SIG-M5 treated with dmso at 0.1 percent for 504 hours (cell line): ENCODE data around the gene CD8B2.
"Not testable (repeated sequence)": the region's sequence is repeated elsewhere in the genome, so short reads cannot be mapped to it uniquely, and the experiment has no call there.

Experiments
- DNase-seq: peaks from one replicate; lab custom pipeline; 2025; ENCODE audit not compliant: unreplicated experiment; lab: John Stamatoyannopoulos, UW

The CD8B2 gene

DNA sequence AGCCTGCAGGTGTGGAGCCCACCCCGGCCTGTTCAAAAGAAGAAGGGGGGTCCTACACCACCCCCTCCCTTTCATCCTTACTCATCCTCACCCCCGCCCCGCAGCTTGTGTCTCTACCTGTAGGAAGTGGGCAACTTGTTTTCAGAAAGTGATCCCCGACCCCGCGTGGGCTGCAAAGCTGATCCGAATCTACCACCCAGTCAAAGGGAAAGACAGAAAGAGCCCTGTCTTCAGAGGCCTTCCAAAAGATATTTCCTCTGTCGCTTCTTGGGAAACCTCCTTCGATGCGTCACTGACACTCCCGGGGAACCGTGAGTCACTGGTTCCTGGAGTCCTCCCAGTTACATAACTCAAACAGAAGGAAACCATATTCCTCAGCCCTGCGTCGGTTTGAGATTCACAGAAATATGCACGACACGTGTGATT is 24.3 kb downstream of the CD8B2 start:
- peak; percentile 44 for DNase-seq

DNA sequence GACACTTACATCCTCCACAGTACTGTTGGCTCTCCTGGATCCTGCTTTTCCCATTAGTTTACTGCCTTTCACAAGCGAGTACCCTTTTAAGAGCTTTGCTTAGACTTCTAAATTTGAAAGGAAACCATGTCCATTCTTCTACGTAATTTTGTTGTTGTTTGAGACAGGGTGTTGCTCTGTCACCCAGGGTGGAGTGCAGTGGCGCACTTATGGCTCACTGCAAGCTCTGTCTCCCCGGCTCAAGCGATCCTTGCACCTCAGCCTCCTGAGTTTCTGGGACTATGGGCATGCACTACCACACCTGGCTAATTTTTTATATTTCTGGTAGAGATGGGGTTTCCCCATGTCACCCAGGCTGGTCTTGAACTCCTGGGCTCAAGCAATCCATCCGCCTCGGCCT is 24.8 kb downstream of the CD8B2 start:
- DNase-seq = not testable (repeated sequence)

DNA sequence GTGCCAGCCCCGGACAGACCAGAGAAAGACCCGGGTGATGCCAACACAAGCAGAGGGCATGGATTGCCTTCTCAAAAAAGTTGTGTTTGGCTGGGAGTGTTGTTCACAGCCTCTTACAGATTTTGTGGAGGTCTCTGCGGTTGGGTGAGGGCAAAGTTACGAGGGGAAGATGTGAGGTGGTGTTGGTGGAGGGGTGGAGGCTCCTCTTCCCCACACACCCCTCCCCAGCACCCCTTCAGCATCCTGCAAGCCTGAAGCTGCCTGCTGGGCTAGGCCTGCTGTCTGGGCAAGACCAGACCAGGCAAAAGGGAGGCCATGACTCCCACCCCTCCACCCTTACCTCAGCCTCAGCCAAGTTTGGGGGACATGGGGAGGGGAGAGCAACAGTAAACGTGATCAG is 26.2 kb downstream of the CD8B2 start:
- DNase-seq = not testable (repeated sequence)

DNA sequence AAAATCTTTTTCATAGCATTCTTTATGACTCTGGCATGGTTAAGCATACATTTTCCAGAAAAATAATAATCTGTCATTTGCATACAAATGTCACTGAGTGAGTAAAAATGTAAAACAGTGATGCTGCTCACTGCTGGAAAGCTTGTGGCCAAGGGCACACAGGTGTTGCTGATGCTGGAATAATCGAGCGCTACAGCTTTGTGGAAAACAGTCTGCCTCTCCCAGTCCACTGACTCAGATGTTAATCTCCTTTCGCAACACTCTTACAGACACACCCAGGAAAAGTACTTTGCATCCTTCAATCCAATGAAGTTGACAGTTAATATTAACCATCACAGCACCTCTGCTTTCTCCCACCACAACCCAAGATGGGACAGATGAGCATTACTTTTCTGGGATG is 27.7 kb downstream of the CD8B2 start:
- DNase-seq = peak; percentile 36

DNA sequence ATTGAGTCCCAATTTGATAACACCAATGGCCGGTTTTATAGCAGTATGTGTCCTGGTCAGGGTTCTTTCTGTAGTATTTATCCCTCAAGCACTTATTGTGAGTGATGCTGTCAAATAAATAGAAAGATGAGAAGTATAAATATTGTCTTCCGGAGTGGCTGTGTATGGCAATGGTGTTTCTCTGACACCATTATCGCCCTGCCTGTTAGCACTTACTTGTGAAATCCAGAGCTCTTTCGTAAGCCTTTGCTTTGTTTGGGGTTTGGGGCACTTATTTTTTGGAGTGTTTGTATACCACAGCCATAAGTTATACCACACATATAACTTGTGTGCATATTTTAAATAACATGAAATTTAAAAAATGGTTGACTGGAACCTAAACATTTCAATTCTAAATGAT is 29.3 kb downstream of the CD8B2 start:
- DNase-seq = no peak

DNA sequence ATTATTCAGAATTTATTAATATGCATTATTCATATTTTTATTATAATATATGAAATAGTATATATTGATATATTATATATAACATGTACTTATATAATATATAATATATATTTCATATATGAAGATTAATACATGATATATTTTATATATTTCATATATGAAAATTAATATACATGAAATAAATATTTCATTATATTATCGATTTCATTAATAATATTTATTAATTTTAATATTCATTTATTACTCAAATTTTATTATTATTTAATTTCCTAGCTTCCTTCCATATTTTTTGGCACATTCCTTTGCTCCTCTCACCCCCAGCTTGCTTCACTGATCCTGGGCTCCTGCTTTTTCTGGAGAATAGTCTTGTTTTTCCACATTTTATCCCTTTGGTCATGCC is 29.7 kb downstream of the CD8B2 start:
- no peak for DNase-seq

DNA sequence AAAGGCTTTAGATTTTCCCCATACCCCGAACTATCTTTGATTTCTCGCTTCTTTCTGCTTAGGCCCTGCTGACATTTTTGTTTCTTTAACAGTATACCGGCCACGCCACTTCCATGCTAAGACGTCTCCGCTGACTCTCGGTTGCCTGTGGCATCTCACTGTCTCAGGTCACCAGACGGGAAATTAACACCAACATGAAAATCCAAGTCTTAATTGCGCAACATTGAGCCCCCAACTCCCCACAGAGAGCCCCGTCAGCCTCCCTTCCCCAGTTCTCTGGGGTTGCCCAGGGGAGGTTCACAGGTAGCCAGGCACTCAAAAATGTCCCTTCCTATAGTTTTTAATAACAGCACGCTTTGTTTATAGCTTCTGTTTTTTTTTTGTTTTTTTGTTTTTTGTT is 30.2 kb downstream of the CD8B2 start:
- DNase-seq = no peak

DNA sequence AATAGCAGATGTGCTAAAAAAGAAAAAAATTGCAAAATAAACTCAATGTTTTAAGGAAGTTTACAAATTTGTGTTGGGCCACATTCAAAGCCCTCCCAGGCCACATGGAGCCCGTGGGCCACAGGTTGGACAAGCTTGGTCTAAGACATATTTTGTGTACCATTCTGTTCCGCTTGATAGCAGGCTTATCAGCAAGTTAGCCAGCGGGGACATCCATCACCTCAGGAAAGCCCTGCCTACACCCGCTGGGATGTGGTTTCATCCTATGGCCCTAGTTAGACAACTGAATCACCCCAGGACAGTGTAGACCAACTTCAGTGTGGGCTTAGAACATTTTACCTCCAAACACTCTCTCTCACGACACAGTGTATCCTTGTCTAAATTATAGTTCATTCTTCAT is 32.6 kb downstream of the CD8B2 start:
- no peak for DNase-seq

DNA sequence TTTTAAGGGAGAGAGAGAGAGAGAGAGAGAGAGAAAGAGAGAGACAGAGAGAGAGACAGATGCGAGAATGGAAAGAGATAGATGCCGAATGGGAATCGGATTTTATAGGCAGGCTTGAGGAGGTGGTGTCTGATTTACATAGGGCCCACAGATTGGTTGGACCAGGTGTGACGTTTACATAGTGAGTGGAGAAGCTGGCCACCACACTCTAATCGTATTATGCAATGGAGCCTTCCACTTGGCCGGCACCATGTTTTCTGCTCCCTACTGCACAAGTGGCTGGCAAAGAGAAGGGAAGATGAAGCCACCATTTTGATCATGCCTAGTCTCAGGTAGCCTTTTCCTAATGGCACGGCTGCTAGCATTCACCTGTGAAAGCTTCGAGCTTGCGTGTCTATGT is 33.9 kb downstream of the CD8B2 start:
- DNase-seq = no peak

DNA sequence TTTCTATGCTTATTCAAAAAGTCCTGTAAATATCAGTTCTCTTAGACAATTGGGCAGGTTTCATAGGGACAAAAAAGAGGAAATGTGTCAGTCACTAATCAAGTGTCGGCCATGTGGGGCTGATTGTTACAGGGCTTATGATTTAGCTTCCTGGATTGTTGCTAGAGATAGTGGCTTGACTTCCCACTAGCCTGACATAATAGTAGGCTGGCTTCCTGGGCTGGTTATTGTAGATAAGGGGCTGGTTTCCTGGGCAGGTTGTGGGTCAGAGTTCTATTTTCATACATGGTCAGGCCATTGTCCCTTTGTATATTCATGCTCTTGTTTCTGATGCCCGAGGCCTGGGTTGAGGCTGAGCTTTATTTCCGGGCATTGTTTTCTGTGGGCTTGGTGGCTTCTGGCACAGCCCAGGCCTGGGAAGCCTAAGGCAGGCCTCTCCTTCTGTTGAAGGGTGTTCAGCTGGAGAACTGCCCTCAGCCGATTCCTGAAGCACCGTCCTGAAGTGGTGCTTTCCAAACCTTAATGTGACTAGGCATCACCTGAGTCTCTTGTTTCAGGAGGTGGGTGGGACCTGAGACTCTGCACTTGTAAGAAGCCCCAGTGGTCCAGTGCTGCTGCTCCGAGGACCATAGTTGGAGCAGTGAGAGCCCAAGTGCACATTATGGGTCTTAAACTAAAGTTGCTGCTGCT is 37.0 kb downstream of the CD8B2 start:
- DNase-seq = no peak

DNA sequence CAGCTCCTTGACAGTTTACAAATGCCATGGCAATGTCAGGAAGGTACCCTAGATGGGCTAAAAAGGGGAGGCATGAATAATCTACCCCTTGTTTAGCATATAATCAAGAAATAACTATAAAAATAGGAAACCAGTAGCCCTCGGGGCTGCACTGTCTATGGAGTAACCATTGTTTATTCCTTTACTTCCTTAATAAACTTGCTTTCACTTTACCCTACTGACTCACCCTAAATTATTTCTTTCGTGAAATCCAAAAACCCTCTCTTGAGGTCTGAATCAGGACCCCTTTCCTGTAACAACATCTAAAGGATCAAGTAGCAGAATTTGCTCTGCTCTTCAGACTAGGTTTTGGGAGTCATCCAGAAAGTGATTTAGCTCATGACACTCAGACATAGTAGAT is 43.7 kb downstream of the CD8B2 start:
- DNase-seq = no peak

DNA sequence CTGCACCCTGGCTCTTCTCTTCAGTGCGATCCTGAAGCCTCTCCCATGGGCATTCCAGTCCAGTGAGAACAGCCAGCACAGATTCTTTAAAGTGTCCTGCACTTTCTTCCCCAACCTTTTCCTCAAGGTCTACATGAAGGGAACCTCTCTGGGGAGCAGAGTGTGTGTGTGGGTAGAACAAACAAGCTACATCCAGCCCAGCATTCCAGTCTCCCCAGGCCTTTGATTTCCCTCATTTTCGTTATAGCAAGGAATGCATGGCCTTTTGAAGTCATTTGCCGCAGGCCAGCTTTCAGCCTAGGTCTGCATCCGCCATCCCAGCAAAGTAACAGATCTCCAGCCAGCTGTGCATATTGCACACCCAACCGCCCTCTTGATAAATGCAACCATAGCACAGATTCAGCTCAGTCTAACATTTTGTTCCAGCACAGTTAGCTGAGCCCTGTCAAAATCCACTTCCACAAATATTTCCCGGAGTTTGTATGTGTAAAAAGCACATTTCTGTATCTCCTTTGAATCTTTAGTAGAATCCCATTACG is 44.6 kb downstream of the CD8B2 start:
- no peak for DNase-seq

DNA sequence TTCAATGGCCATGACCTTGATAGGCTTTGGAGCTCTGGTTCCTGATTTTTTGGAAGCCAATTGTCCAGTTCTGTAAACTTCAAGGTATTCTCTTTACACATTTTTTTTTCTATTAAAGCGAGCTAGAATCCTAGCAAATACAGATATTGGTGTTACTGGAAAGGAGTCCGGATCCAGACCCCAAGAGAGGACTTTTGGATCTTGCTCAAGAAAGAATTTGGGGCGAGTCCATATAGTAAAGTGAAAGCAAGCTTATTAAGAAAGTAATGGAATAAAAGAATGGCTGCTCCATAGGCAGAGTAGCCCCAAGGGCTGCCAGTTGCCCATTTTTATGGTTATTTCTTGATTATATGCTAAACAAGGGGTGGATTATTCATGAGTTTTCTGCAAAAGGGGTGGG is 45.1 kb downstream of the CD8B2 start:
- no peak for DNase-seq

DNA sequence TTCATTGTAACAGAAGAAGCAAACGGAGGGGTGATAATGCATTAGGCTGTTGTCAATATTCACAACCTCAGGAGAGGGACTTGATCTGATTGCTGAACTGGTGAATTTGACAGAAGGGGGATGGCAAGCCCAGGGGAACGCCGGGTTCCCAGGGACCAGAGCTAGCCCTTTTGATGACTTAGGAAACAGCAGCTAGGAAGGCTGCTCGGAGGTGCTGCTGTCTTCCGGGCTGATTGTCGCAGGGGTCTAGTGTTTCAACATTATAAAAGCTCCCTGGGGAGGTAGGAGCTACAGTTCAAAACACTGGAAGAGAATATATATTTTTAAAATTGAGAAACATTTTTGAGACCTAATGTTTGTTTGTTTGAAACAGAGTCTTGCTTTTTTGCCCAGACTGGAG is 47.3 kb downstream of the CD8B2 start:
- no peak for DNase-seq

DNA sequence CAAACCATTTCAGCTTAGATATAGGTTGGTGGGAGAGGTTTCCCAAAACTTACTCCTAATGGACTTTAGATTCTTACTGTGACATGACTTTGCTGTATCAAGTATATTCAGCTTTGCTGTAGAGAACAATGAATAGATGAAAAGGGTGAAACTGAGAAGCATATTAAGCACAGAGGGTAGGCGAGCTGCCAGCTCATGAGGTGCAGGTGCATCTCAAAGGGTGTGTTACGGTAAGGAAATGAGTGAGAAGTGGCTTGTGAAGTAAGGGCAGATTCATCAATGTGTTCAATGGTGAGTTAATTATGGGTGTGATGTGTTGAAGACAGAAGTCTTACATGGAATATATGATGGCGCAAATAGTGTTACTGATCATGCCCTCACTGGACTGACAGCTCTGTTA is 49.3 kb downstream of the CD8B2 start:
- no peak for DNase-seq

DNA sequence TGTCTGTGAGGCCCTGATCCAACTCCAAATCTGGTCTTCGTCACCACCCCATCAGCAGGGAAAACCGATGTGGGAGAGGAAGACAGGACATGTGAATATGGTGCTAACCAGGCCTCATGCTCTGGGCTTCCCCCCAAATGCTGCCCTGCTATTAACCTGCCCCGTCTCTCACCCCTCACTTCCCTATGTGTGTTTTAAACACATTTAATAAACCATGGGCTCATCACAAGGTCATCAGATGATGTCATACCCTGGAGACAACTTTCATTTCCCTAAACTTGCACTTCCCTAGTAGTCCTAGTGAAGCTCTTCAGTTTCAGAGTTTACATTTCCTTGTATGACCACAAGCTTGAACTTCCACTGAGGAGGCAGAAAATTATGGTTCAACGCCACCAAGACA is 49.9 kb downstream of the CD8B2 start:
- peak; percentile 92 for DNase-seq

DNA sequence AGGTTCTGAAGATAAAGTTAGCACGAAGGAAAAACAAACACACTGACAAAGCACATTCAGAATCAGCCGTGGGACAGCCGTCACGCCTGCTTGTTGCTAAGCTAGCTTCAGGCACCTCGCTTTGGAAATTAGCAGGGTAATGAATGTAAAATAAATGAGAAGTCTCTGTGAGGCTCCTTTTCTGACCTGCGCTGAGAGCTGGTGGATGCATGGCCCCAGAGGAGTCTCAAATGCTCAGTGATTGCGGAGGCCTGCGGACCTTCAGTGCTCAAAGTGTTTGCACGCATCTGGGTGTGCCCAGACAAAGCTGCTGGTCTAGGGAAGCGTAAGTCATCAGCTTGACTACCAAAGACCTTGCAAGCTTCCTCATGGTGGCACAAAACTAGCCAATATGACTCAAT is 50.6 kb downstream of the CD8B2 start:
- DNase-seq = no peak

DNA sequence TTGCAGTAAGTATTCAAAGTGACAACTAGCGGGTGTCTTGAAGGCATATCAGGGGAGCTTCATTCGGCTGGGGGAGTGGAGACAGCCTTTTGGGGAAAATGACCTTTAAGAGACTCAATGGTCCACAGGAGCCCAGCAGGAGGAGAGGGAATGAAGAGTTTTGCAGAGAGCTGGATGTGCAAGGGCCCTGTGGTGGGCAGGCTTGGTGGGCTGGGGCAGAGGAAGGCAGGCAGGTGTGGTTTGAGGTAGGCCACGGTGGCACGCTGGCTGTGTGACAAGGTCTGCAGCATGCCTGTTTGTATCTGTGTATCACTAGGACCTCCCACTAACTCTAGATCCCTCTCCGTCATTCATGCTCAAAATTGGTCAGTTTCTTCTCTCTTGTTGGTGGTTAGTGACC is 53.7 kb downstream of the CD8B2 start:
- DNase-seq = no peak

DNA sequence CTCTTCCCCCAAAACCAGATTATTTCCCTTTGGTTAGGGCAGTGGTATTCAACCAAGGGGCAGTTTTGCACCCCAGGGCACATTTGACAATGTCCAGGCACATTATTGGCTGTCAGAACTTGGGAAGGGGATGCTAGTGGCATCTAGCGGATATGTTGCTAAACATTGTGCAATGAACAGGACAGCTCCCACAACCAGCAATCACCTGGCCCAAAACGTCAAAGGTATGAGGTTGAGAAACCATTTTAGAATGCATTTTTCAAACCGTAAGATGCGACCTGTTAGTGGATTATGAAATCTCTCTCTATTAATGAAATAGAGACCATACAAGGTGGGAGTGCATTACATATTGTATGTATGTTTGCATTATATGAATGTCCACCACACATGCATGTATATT is 54.2 kb downstream of the CD8B2 start:
- DNase-seq = no peak

DNA sequence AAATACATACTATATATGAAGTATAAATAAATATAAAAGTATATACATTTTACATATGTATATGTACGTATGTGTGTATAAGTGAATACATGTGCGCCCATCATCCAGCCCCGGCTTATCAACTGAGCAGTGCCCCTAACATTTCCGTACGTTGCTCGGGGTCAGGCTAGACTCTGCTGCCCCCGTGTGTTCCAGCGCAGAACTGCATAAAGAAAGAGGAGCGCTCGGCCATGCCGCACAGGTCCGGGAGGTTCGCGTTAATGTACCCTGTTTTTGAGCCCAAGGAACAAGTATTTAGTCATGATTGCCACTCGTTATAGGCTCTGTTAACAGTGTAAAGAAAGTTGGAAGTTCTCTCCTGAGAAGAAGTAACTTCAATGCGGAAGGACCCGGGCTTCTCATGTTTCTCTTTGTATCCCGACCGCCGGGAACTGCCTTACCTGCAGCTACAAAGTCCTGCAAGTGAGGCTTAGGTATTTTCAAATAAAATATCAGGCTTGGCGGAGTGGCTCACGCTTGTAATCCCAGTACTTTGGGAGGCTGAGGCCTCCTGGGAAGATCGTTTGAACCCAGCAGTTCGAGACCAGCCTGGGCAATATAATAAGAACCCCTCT is 55.7 kb downstream of the CD8B2 start:
- peak; percentile 76 for DNase-seq

DNA sequence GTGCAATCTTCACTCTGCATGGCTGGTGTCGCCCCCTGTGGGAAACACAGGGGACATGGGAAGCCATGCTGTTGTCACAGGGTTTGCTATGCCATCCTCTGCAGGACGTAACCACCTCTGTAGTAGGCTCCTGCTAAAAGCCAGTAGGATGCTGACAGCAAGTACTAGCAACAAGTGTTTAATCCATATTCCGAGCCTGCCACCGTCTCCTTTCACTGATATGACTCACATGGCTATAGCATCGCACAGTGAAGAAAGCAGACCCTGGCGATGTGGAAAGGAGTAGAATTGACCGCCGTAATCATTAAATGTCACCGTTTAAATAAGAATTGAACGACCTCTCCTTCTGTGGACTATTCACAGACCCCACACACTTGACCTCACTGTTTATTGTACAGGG is 57.8 kb downstream of the CD8B2 start:
- DNase-seq = no peak

DNA sequence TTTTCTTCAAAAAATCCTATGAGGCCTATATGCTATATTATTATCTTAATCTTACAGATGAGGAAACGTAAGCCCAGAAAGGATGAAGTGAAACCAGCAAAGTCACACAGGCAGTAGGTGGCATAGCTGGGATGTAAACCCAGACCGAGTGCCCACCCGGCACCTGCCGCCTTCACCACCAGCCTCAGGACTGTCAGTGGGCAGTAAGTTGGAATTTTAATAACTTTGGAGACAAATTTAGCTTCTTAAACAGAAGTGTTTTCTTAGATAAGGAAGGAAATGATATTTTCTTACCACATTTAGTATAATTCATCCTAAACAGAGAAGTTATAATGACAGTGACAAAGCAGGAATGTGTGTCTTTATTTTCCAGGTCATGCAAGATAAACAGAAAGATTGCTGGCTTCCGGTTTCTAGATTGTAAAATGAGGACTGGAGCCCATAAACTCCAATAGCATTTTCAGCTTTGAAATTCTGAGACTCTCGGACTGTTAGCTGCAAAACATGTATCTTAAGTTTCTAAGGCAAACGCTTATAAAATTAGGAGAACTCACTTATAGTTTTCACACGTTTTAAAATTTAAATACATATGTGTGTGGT is 59.3 kb downstream of the CD8B2 start:
- DNase-seq = peak; percentile 11
